Bronchial epithelial cell (primary cell): ENCODE data around the gene MRPL43. TPM values are rescaled to one million over a fixed set of nuclear protein-coding genes. Genes with fewer than 3 reads are reported as not detected.

Experiments
- DNase-seq: peaks from one replicate; pipeline ENCODE4 v3.0.0-alpha.2; 2010; ENCODE audit warnings: low read depth
- FAIRE-seq: peaks from 2 replicates; lab custom pipeline; 2011; peaks lifted over from hg19 to GRCh38; lab: Jason Lieb, UNC
- H3K27me3 ChIP-seq: 2 replicates; pipeline ENCODE4 v1.5.1; 2011; ENCODE audit warnings: low read length; ENCODE audit not compliant: control insufficient read depth, insufficient read depth
- H3K36me3 ChIP-seq: 2 replicates; pipeline ENCODE4 v1.5.1; 2011; ENCODE audit warnings: low read length; ENCODE audit not compliant: control insufficient read depth, insufficient read depth
- H3K4me3 ChIP-seq: 2 replicates; pipeline ENCODE4 v1.5.1; 2011; ENCODE audit warnings: mild to moderate bottlenecking, low read depth, low read length, control low read depth
- total RNA-seq: library from RNA; depleted of rRNA; stranded (reverse); fragments of >200 nt; gene quantifications from 2 replicates; pipeline ENCODE4 v1.2.1, GENCODE V29; 2014
- TF ChIP-seq, protein P1 (sequence below): IDR thresholded peaks from 2 replicates; pipeline ENCODE4 v1.5.1; 2011; ENCODE audit warnings: mild to moderate bottlenecking, moderate library complexity, low read length, control low read depth, inconsistent platforms; ENCODE audit not compliant: insufficient read depth, severe bottlenecking

The MRPL43 gene
- total RNA-seq, 1 donor from 2014 or later = 73.5 TPM

DNA sequence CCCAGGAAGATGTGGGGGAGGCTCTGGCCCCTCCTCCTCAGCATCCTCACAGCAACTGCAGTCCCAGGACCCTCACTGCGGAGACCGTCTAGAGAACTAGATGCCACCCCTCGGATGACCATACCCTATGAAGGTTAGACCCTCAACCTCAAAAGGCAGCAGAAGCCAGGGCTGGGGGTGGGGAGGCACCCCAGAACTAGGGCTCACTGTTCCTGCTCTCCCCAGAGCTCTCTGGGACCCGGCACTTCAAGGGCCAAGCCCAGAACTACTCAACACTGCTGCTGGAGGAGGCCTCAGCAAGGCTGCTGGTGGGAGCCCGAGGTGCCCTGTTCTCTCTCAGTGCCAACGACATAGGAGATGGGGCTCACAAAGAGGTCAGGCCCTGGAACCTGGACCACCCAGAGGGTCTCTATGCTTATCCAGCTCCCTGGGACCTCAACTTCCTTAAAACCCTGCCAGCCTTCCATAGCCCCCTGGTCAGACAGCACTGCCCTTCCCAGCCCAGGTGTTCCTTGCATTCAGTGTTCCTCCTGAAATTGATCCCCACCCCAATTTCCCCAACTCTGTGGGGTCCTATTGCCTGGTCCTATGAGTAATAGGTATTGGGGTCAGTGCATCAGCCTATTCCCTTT lies 14.3 kb downstream of the MRPL43 start:
- FAIRE-seq (no peak), DNase-seq (no peak)
- no peaks in the 10 kb centered on the region for H3K36me3 ChIP-seq
- H3K4me3 ChIP-seq = no peak overlapping the region
- TF ChIP-seq, protein P1, sequence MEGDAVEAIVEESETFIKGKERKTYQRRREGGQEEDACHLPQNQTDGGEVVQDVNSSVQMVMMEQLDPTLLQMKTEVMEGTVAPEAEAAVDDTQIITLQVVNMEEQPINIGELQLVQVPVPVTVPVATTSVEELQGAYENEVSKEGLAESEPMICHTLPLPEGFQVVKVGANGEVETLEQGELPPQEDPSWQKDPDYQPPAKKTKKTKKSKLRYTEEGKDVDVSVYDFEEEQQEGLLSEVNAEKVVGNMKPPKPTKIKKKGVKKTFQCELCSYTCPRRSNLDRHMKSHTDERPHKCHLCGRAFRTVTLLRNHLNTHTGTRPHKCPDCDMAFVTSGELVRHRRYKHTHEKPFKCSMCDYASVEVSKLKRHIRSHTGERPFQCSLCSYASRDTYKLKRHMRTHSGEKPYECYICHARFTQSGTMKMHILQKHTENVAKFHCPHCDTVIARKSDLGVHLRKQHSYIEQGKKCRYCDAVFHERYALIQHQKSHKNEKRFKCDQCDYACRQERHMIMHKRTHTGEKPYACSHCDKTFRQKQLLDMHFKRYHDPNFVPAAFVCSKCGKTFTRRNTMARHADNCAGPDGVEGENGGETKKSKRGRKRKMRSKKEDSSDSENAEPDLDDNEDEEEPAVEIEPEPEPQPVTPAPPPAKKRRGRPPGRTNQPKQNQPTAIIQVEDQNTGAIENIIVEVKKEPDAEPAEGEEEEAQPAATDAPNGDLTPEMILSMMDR = no peak
- H3K27me3 ChIP-seq = no peaks in the 10 kb centered on the region

DNA sequence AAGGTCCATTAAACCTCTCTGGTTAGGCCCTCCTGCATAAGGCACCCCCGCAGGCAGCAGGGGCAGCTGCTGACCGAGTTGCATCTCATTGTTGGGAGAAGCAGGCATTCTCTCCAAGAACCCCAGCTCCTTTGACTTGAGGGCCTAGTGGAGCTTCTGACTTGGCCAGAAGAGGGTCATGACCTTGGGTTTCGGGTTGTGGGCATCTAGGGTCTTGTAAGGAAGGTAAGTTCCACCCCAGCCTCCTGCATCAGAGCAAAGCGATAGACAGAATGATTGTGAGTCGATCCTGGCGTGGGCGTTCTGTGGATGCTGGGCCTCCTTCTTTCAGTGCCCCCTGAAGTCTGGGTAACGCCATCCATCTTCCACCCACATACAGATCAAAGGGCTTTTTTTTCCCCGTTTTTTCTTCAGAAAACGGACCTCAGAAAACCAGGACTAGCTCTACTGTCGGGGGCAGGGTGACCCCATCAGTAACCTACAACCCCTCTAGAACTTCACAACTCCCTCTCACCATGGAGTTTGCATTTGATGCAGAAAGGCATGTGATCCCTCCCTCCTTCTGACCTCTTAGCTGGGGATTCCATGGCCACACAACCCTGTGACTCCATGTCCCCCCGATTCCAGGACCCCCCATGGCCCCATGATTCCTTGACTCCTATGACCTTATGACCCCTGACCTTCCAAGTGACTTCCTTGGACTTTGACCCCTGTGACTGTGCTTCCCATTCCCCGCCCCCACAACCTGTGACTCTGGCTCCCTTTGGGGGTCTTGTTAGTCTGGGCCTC lies 15.0 kb downstream of the MRPL43 start:
- TF ChIP-seq, protein P1 = no peak
- Histone ChIP-seq H3K27me3 (no peaks in the 10 kb centered on the region), H3K36me3 (no peaks in the 10 kb centered on the region), H3K4me3 (no peak overlapping the region)
- FAIRE-seq (peak; percentile 36), DNase-seq (no peak)

DNA sequence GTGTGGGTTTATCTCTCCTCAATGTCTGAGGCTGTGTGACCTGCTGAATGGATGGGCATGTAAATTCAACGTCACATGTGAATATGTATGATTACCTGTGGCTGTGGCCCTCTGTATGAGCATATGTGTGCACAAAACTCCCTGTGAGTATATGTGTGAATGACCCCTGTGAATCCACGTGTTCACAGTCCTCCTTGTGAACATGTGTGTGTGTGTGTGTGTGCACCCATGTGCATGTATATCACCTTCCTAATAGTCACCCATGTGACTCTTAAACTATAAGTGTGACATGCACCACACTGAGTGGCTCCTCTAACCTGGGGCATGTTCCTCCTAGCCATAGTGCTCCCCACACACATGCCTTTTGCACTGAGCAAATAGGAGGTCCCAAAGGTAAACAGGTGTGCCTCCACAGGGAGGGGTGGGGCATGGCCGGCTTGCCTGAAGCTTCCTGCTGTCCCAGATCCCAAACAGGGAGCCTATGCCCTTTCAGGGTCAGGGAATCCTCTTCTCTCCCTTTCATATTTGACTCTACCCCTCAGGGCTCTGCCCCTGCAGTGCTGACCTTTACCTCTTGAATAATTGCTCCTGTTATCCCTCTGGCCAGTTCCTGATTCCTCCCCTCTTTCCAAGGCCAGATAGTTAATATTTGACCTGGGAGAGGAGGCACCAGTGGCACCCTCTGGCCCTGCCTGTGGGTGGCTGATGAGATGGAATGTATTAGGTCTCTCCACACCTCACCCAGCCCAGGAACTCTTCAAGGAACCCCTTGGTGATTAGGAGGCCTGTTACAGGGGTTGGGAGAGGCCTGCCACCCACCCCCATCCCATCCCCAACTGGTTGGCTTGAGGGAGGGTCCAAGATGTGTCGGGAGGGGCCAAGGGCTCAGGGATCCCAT lies 16.1 kb downstream of the MRPL43 start:
- TF ChIP-seq, protein P1 = no peak
- no peak for FAIRE-seq
- DNase-seq = no peak
- Histone ChIP-seq H3K36me3 (no peaks in the 10 kb centered on the region), H3K4me3 (no peak overlapping the region), H3K27me3 (no peaks in the 10 kb centered on the region)

DNA sequence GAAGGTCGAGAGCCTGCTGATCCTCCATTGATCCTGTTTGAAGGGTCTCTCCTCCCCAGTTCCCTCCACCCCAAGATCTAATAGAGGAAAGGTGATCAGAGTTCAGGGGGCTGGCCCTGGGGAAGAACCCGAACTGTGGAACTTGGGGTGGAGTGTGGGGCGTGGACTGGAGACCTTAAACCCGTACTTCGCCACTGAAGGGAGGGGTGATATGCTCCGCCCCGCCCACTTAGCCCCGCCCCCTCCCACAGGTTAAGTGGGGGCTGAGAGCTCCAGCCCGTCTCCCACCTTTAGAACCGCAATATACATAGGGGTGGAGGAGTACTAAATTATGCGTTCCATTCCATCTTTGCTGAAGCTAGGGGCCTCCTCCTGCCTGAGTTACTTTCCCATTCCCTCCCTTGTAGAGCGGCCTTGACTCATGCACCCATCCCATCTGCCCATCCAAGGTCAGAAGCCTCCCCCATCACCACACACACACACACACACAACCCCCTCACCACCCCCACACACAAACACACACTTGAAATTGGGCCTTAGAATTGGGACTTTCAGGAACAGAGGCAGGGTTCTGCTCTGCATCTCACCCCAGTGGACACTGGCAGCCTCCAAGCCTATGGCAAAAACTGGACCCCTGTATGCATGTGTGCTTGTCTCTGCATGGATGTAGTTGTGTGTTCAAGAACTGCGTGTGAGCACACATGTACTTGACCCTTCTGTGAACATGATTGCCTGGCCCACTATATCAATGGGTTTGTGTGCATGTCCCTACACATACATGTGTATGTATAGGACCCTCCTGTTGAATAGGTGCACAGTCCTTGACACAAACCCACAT lies 17.0 kb downstream of the MRPL43 start:
- Histone ChIP-seq H3K36me3 (peaks cover 1% of the 10 kb centered on the region), H3K27me3 (no peaks in the 10 kb centered on the region), H3K4me3 (peak overlapping the region; percentile 47)
- DNase-seq (peak; percentile 17), FAIRE-seq (no peak)
- TF ChIP-seq, protein P1 = no peak
